Measurements from ENCODE around the gene LEAP2. TPM values are rescaled to one million over a fixed set of nuclear protein-coding genes. Genes with fewer than 3 reads are reported as not detected.

Gene LEAP2
- total RNA-seq, 1 experiment from 2014 or later, result not detected

DNA sequence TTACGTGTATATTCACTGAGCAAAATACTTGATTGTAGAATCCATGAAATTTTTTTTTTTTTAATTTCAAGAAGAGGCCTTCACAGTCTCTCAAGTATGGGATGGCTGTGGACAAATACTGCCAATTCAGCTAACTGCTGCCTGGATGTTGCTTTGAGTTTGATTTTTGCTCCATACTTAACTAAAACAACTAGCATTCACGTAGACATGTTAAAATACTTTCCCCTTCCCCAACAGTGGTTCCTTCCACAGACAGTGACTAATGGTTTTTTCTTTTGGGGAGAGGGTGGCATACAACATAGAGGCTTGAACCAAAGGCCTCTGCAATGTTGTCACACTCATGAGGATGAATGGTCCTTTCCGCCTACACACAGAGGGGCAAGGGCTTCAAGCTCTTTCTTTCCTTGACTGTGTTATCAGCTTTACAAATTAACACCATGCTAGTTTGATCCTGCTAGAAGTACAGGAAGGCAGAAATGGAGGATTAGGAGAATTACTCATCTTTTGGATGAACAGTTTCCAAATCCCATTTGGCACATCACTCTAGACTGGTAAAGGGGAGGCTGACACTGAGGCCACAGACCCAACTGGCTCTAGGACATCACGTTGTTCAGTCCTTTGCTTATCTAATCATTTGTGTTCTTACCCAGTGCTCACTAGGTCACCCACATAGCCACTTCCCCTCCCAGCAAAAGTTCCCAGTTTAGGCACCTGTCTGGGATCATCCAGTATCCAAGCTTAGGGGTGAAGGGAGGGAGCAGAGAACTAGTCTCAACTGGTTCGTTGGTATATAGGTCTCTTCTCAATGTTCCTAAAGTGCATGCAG, 1.8 kb upstream of the LEAP2 start:
- in situ Hi-C loops (cut with HindIII; ENCODE audit: low pct_unique_long_range_greater_than_20kb, low sequenced_read_pairs), result no loop called here
- DNase-seq (ENCODE audit: low read depth), result no peak

DNA sequence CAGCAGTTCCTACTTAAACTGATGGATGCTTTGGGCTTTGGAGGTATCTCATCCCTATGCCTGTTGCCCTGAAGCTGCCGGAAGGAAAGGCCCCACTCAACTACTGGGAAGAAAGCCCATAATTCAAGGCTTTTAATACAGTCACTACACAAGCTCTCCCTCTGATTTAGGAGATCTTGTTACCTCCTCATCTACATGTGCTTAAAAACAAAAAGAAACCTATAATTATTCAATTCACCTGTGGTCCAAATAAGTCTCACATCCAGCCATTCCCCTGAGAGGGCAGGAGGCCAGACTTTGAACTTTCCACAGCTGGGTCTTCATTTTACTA, 715 bp upstream of the LEAP2 start:
- no peak for DNase-seq (ENCODE audit: low read depth)
- in situ Hi-C loops (cut with HindIII; ENCODE audit: low pct_unique_long_range_greater_than_20kb, low sequenced_read_pairs), result no loop called here

DNA sequence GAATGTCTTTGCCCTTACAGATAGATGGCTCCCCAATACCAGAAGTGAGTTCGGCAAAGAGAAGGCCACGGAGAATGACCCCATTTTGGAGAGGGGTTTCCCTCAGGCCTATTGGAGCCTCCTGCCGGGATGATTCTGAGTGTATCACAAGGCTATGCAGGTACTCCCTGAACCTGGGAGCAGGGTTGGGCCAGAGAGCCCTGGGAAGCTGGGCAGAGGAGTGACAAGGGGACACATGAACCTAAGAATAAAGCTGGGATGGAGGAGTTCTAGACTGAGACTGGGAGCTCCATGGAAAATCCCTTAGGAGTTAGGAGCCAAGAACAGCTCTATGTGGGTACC, 433 bp downstream of the LEAP2 start:
- DNase-seq (ENCODE audit: low read depth), result no peak
- in situ Hi-C loops (cut with HindIII; ENCODE audit: low pct_unique_long_range_greater_than_20kb, low sequenced_read_pairs), result no loop called here

GRCh38 chr5:132876020-132876759, 2.7 kb downstream of the LEAP2 start:
- DNase-seq (ENCODE audit: low read depth), result no peak
- in situ Hi-C loops (cut with HindIII; ENCODE audit: low pct_unique_long_range_greater_than_20kb, low sequenced_read_pairs), result no loop called here

GRCh38 chr5:132877466-132877865, 4.0 kb downstream of the LEAP2 start:
- DNase-seq (ENCODE audit: low read depth), result no peak
- in situ Hi-C loops (cut with HindIII; ENCODE audit: low pct_unique_long_range_greater_than_20kb, low sequenced_read_pairs), result no loop called here

DNA sequence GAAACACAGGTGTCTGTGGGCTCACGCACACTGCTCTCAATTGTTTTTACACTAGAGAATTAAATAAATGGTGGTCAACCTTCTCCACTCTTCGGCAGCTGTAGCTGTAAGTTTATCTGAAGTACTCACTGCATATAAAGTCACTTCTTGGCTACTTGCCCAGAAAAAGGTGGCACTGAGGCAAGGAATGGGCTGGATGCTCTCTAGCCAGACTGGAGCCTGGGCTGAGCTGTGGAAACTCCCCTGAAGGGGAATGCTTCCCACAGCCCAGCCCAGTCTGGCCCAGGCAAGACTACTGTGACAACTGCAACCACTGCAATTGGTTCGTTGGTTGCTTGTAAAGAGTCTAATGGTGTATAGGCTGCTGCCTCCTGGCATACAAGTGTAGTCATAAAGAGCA, 4.5 kb downstream of the LEAP2 start:
- DNase-seq (ENCODE audit: low read depth), result peak; percentile 85
- in situ Hi-C loops (cut with HindIII; ENCODE audit: low pct_unique_long_range_greater_than_20kb, low sequenced_read_pairs), result no loop called here

GRCh38 chr5:132883261-132883834, 9.9 kb downstream of the LEAP2 start:
- in situ Hi-C loops (cut with HindIII; ENCODE audit: low pct_unique_long_range_greater_than_20kb, low sequenced_read_pairs), result no loop called here
- DNase-seq (ENCODE audit: low read depth), result peak; percentile 42

DNA sequence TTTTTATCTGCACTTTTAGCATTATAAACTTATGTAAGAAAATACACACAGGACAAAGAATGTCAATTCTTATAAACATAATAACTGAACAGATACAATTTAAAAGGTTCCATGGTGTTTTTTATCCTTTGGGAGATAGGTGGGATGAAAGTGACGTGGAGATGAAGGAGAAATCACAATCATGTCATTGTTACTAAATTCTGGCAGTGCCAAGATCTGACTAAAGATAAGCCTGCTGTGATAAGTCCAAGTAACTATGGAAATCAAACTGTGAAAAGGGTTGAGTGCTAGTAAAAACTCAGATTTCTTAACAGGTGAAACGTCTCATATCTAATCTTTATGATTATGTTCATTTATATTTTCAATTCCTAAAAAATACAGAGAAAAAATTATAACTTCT, 11.1 kb downstream of the LEAP2 start:
- DNase-seq (ENCODE audit: low read depth), result no peak
- in situ Hi-C loops (cut with HindIII; ENCODE audit: low pct_unique_long_range_greater_than_20kb, low sequenced_read_pairs), result no loop called here

- in situ Hi-C loops (cut with HindIII; ENCODE audit: low pct_unique_long_range_greater_than_20kb, low sequenced_read_pairs), result no loop called here
- DNase-seq (ENCODE audit: low read depth), result no peak
These were observed 12.8 kb downstream of the LEAP2 start for GRCh38 chr5:132886064-132886823.

DNA sequence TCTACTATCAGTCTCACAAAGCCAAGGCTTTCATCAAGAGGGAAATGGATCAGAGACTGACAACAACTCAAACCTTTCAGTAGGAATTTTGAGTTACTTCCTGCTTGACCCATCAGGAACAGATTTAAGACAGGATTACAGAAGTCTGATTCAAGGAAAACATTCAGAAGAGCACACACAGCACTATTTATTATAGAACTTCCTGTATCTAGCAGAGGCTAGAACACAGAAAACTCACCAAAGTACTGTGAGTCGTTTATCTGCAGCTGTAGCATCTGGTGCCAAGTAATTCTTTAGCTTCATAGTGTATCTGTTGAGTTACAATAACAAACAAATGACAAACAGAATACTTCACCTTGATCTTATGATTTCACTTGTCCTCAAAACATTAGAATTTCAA, 13.8 kb downstream of the LEAP2 start:
- in situ Hi-C loops (cut with HindIII; ENCODE audit: low pct_unique_long_range_greater_than_20kb, low sequenced_read_pairs), result no loop called here
- no peak for DNase-seq (ENCODE audit: low read depth)

GRCh38 chr5:132889501-132889900, 16.0 kb downstream of the LEAP2 start:
- in situ Hi-C loops (cut with HindIII; ENCODE audit: low pct_unique_long_range_greater_than_20kb, low sequenced_read_pairs), result no loop called here

DNA sequence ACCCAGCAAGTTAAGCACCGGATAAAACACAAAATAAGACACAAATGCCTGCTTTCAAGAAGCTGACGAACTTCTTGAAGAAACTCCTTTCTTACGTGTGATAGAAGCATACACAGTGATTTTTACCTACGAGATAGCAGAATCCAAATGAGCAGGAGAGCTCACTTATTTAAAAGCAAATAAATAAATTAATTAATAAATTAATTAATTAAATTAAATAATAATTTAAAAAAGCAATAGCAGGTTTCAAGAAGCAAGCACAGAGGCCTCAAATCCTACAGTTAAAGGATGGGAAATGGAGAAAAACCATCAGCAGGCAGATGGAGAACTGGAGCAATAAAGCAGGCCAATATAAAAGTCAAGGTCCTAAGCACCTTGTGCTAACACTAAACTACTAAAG, 17.3 kb downstream of the LEAP2 start:
- no peak for DNase-seq (ENCODE audit: low read depth)

More at GRCh38 chr5:132889501-132889900, 16.0 kb downstream of the LEAP2 start:
- DNase-seq (ENCODE audit: low read depth), result no peak

GRCh38 chr5:132895719-132896305, 22.3 kb downstream of the LEAP2 start:
- no peak for DNase-seq (ENCODE audit: low read depth)
- in situ Hi-C loops (cut with HindIII; ENCODE audit: low pct_unique_long_range_greater_than_20kb, low sequenced_read_pairs), result no loop called here

More for the DNA sequence above, 17.3 kb downstream of the LEAP2 start:
- in situ Hi-C loops (cut with HindIII; ENCODE audit: low pct_unique_long_range_greater_than_20kb, low sequenced_read_pairs), result no loop called here

- in situ Hi-C loops (cut with HindIII; ENCODE audit: low pct_unique_long_range_greater_than_20kb, low sequenced_read_pairs), result no loop called here
- no peak for DNase-seq (ENCODE audit: low read depth)
These were observed 23.2 kb downstream of the LEAP2 start for GRCh38 chr5:132896685-132897084.

DNA sequence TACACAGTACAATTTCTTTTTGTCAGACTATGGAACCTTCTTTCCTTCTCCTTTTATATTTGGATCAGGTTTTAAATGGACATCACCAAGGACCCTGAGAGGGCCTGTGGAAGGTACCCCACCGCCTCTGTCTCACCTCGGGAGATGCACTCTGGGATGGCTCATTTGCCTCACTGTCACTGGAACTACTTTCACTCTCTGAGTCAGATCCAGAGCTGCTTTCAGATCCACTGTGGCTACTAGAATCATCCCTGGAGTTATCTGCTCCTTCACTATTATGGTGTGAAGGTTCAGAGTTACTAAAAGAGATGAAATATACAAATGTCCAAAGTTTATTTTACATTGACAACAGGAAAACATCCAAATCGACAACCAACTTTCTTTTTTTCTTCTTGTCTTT, 24.6 kb downstream of the LEAP2 start:
- in situ Hi-C loops (cut with HindIII; ENCODE audit: low pct_unique_long_range_greater_than_20kb, low sequenced_read_pairs), result no loop called here
- no peak for DNase-seq (ENCODE audit: low read depth)

DNA sequence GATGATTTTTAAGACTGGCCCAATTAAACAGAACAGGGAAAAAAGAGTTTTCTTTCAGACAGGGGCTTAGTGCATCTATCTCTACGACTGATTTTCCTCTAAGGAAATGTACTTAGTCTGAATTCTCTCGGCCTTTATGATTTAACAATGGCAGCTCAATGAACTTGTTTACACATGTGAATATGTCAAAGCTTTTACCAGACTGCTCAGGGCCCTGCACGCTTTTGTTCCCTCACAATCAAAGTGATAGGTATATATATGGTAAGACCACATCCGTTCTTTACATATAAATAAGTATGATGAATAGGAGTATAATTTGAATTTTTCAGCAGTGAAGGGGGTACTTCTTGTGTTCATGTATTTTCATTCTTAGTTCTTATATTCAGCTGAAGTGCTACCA, 27.6 kb downstream of the LEAP2 start:
- in situ Hi-C loops (cut with HindIII; ENCODE audit: low pct_unique_long_range_greater_than_20kb, low sequenced_read_pairs), result no loop called here
- no peak for DNase-seq (ENCODE audit: low read depth)

DNA sequence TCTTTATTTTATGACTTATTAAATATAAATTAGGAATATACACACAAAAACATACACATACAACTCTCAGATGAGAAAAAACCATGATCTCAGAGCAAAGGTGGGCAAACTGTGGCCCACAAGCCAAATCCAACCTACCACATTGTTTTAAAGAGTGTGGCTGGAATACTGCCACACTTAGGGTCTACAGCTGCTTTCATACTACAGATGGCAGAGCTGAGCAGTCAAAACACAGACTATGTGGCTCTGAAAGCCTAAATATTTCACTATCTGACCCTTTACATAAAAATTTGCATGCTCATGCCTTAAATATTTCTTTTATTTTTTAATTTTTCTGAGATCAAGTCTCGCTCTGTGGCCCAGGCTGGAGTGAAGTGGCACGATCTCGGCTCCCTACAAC, 28.3 kb downstream of the LEAP2 start:
- in situ Hi-C loops (cut with HindIII; ENCODE audit: low pct_unique_long_range_greater_than_20kb, low sequenced_read_pairs), result no loop called here

GRCh38 chr5:132905938-132906337, 32.5 kb downstream of the LEAP2 start:
- in situ Hi-C loops (cut with HindIII; ENCODE audit: low pct_unique_long_range_greater_than_20kb, low sequenced_read_pairs), result no loop called here
- DNase-seq (ENCODE audit: low read depth), result no peak

More for the DNA sequence above, 28.3 kb downstream of the LEAP2 start:
- DNase-seq (ENCODE audit: low read depth), result no peak

All from Caki2 (cell line).